GM19397 (cell line): ENCODE data around the gene COL9A3.

ENCODE experiments used
- ATAC-seq: cut with Tn5 transposase; IDR thresholded peaks from one replicate; pipeline ENCODE4 v1.9.1; 2021; ENCODE audit warnings: mild to moderate bottlenecking, moderate library complexity; ENCODE audit not compliant: unreplicated experiment

The COL9A3 gene

GRCh38 chr20:62809530-62810428 is 7.1 kb upstream of the COL9A3 start:
- ATAC-seq: no peak

- no peak for ATAC-seq
These were observed 5.5 kb upstream of the COL9A3 start for GRCh38 chr20:62811320-62811719.

- ATAC-seq: no peak
These were observed 5.1 kb upstream of the COL9A3 start for GRCh38 chr20:62811720-62812119.

GRCh38 chr20:62812181-62812906 is 4.5 kb upstream of the COL9A3 start:
- no peak for ATAC-seq

GRCh38 chr20:62812907-62813200 is 4.0 kb upstream of the COL9A3 start:
- no peak for ATAC-seq

- no peak for ATAC-seq
These were observed 3.3 kb upstream of the COL9A3 start for GRCh38 chr20:62813588-62813987.

GRCh38 chr20:62814060-62814708 is 2.7 kb upstream of the COL9A3 start:
- ATAC-seq: no peak

- no peak for ATAC-seq
These were observed 2.2 kb upstream of the COL9A3 start for GRCh38 chr20:62814709-62815065.

- no peak for ATAC-seq
These were observed 1.5 kb upstream of the COL9A3 start for GRCh38 chr20:62815066-62815991.

- ATAC-seq: no peak
These were observed 593 bp upstream of the COL9A3 start for GRCh38 chr20:62816031-62816883.

GRCh38 chr20:62817975-62818591 is 1.2 kb downstream of the COL9A3 start:
- no peak for ATAC-seq

GRCh38 chr20:62818592-62819493 is 2.0 kb downstream of the COL9A3 start:
- ATAC-seq: no peak

GRCh38 chr20:62819494-62820174 is 2.8 kb downstream of the COL9A3 start:
- ATAC-seq: no peak

- no peak for ATAC-seq
These were observed 3.5 kb downstream of the COL9A3 start for GRCh38 chr20:62820208-62820961.

GRCh38 chr20:62820962-62821725 is 4.3 kb downstream of the COL9A3 start:
- ATAC-seq: no peak

GRCh38 chr20:62821726-62822210 is 4.9 kb downstream of the COL9A3 start:
- ATAC-seq: no peak
